ENCODE results near the gene ACOT4.

GRCh38 chr14:73553845-73554244 lies 37.8 kb upstream of the ACOT4 start:
- no peak for TF ChIP-seq POLR2A (IDR thresholded peaks at IDR 0.05; ENCODE audit: low read depth, low read length)
- TF ChIP-seq, protein P1, sequence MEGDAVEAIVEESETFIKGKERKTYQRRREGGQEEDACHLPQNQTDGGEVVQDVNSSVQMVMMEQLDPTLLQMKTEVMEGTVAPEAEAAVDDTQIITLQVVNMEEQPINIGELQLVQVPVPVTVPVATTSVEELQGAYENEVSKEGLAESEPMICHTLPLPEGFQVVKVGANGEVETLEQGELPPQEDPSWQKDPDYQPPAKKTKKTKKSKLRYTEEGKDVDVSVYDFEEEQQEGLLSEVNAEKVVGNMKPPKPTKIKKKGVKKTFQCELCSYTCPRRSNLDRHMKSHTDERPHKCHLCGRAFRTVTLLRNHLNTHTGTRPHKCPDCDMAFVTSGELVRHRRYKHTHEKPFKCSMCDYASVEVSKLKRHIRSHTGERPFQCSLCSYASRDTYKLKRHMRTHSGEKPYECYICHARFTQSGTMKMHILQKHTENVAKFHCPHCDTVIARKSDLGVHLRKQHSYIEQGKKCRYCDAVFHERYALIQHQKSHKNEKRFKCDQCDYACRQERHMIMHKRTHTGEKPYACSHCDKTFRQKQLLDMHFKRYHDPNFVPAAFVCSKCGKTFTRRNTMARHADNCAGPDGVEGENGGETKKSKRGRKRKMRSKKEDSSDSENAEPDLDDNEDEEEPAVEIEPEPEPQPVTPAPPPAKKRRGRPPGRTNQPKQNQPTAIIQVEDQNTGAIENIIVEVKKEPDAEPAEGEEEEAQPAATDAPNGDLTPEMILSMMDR (IDR thresholded peaks at IDR 0.05; ENCODE audit: extremely low read depth in 1 of 2, insufficient read depth in 1 of 2, low read depth in 1 of 2, low read length in 2 of 2) = no peak
- no peak for TF ChIP-seq POLR2AphosphoS5 (IDR thresholded peaks at IDR 0.05; ENCODE audit: insufficient read depth, low read depth, low read length)
- no peak for TF ChIP-seq EZH2 (IDR thresholded peaks at IDR 0.05; ENCODE audit: borderline replicate concordance, low read depth, low read length, severe bottlenecking)
- no peak for TF ChIP-seq MYC (IDR thresholded peaks at IDR 0.05; ENCODE audit: low read depth, low read length)
